ENCODE measurements around the gene TRIM33. TPM values are rescaled to one million over a fixed set of nuclear protein-coding genes. Genes with fewer than 3 reads are reported as not detected.

TRIM33 gene
- total RNA-seq, 2 experiments from 2014 or later: 43.8 to 45.6 TPM

- no peak for ATAC-seq (ENCODE audit: low read depth)
- H3K9me3 Mint-ChIP-seq: no peaks in the 10 kb centered on the region
These were observed 24.4 kb upstream of the TRIM33 start for GRCh38 chr1:114535401-114535800.

GRCh38 chr1:114531094-114531493, 20.1 kb upstream of the TRIM33 start:
- H3K4me1 Mint-ChIP-seq: peaks cover 4% of the 10 kb centered on the region
- ATAC-seq (ENCODE audit: low read depth) (no peak), DNase-seq (no peak)
- POLR2A ChIA-PET: no interaction called here
- H3K9me3 Mint-ChIP-seq: no peaks in the 10 kb centered on the region
- no peak overlapping the region for H3K27ac Mint-ChIP-seq
- no peaks in the 10 kb centered on the region for H3K27me3 Mint-ChIP-seq
- H3K4me3 Mint-ChIP-seq: no peak overlapping the region
- no peaks in the 10 kb centered on the region for H3K36me3 Mint-ChIP-seq

More at GRCh38 chr1:114535401-114535800, 24.4 kb upstream of the TRIM33 start:
- Mint-ChIP-seq H3K27me3 (peaks cover 2% of the 10 kb centered on the region), H3K4me3 (no peak overlapping the region), H3K4me1 (peaks cover 4% of the 10 kb centered on the region), H3K27ac (no peak overlapping the region), H3K36me3 (no peaks in the 10 kb centered on the region)
- DNase-seq: no peak
- POLR2A ChIA-PET: no interaction called here

GRCh38 chr1:114530224-114530623, 19.2 kb upstream of the TRIM33 start:
- Mint-ChIP-seq H3K4me1 (peaks cover 4% of the 10 kb centered on the region), H3K27ac (no peak overlapping the region), H3K9me3 (no peaks in the 10 kb centered on the region), H3K36me3 (no peaks in the 10 kb centered on the region), H3K4me3 (no peak overlapping the region), H3K27me3 (no peaks in the 10 kb centered on the region)
- no peak for ATAC-seq (ENCODE audit: low read depth)
- no peak for DNase-seq
- POLR2A ChIA-PET: no interaction called here

- H3K27ac Mint-ChIP-seq: no peak overlapping the region
- no peaks in the 10 kb centered on the region for H3K36me3 Mint-ChIP-seq
- POLR2A ChIA-PET: interaction anchor here (0.6 kb wide), 1 partner anchor 13 kb away, joined by 5 read pairs; no protein-coding TSS in a partner anchor
- peaks cover 3% of the 10 kb centered on the region for H3K4me1 Mint-ChIP-seq
- ATAC-seq (ENCODE audit: low read depth) (no peak), DNase-seq (no peak)
- no peak overlapping the region for H3K4me3 Mint-ChIP-seq
- no peaks in the 10 kb centered on the region for H3K9me3 Mint-ChIP-seq
- H3K27me3 Mint-ChIP-seq: peaks cover 6% of the 10 kb centered on the region
These were observed 13.9 kb upstream of the TRIM33 start for GRCh38 chr1:114524944-114525343.

GRCh38 chr1:114522264-114522575, 11.2 kb upstream of the TRIM33 start:
- H3K9me3 Mint-ChIP-seq: no peaks in the 10 kb centered on the region
- DNase-seq (no peak), ATAC-seq (ENCODE audit: low read depth) (no peak)
- no peak overlapping the region for H3K4me3 Mint-ChIP-seq
- H3K27me3 Mint-ChIP-seq: peaks cover 14% of the 10 kb centered on the region
- POLR2A ChIA-PET: no interaction called here
- peaks cover 1% of the 10 kb centered on the region for H3K36me3 Mint-ChIP-seq
- no peak overlapping the region for H3K27ac Mint-ChIP-seq
- H3K4me1 Mint-ChIP-seq: peaks cover 3% of the 10 kb centered on the region

- peaks cover 3% of the 10 kb centered on the region for H3K4me1 Mint-ChIP-seq
- H3K27me3 Mint-ChIP-seq: peaks cover 17% of the 10 kb centered on the region
- H3K4me3 Mint-ChIP-seq: no peak overlapping the region
- ATAC-seq (ENCODE audit: low read depth) (no peak), DNase-seq (no peak)
- H3K9me3 Mint-ChIP-seq: no peaks in the 10 kb centered on the region
- peaks cover 1% of the 10 kb centered on the region for H3K36me3 Mint-ChIP-seq
- POLR2A ChIA-PET: no interaction called here
- H3K27ac Mint-ChIP-seq: no peak overlapping the region
These were observed 10.6 kb upstream of the TRIM33 start for GRCh38 chr1:114521396-114522263.

- POLR2A ChIA-PET: no interaction called here
- H3K4me1 Mint-ChIP-seq: peaks cover 6% of the 10 kb centered on the region
- no peaks in the 10 kb centered on the region for H3K9me3 Mint-ChIP-seq
- DNase-seq: no peak
- ATAC-seq (ENCODE audit: low read depth): no peak
- H3K4me3 Mint-ChIP-seq: no peak overlapping the region
- peaks cover 17% of the 10 kb centered on the region for H3K27me3 Mint-ChIP-seq
- H3K36me3 Mint-ChIP-seq: peaks cover 3% of the 10 kb centered on the region
- H3K27ac Mint-ChIP-seq: no peak overlapping the region
These were observed 6.3 kb upstream of the TRIM33 start for GRCh38 chr1:114517348-114517747.

- Mint-ChIP-seq H3K4me1 (peaks cover 25% of the 10 kb centered on the region), H3K27me3 (peaks cover 3% of the 10 kb centered on the region), H3K9me3 (no peaks in the 10 kb centered on the region), H3K27ac (peak overlapping the region; percentile 94), H3K36me3 (peaks cover 11% of the 10 kb centered on the region), H3K4me3 (peak overlapping the region; percentile 95)
- POLR2A ChIA-PET: interaction anchor here (0.8 to 2.9 kb wide), 5 partner anchors 9 to 171 kb away, joined by 3 to 17 read pairs (median 8); partner anchors contain the start of gene BCAS2
- no peak for ATAC-seq (ENCODE audit: low read depth)
- no peak for DNase-seq
These were observed 1.7 kb upstream of the TRIM33 start for GRCh38 chr1:114512595-114513280.

GRCh38 chr1:114510274-114511031, 550 bp downstream of the TRIM33 start:
- POLR2A ChIA-PET: interaction anchor here (0.6 to 2.9 kb wide), 9 partner anchors 19 to 757 kb away, joined by 3 to 17 read pairs (median 4); no protein-coding TSS in a partner anchor
- DNase-seq: no peak
- peak; percentile 66 for ATAC-seq (ENCODE audit: low read depth)
- peaks cover 38% of the 10 kb centered on the region for H3K4me1 Mint-ChIP-seq
- H3K36me3 Mint-ChIP-seq: peaks cover 21% of the 10 kb centered on the region
- H3K27me3 Mint-ChIP-seq: no peaks in the 10 kb centered on the region
- H3K4me3 Mint-ChIP-seq: peak overlapping the region; percentile 99
- H3K27ac Mint-ChIP-seq: peak overlapping the region; percentile 84
- no peaks in the 10 kb centered on the region for H3K9me3 Mint-ChIP-seq

- peaks cover 28% of the 10 kb centered on the region for H3K36me3 Mint-ChIP-seq
- no peak for ATAC-seq (ENCODE audit: low read depth)
- peaks cover 44% of the 10 kb centered on the region for H3K4me1 Mint-ChIP-seq
- no peaks in the 10 kb centered on the region for H3K9me3 Mint-ChIP-seq
- H3K27ac Mint-ChIP-seq: peak overlapping the region; percentile 84
- H3K27me3 Mint-ChIP-seq: no peaks in the 10 kb centered on the region
- POLR2A ChIA-PET: interaction anchor here (0.6 to 2.9 kb wide), 6 partner anchors 42 to 579 kb away, joined by 3 to 17 read pairs (median 4); no protein-coding TSS in a partner anchor
- peak overlapping the region; percentile 99 for H3K4me3 Mint-ChIP-seq
- no peak for DNase-seq
These were observed 1.3 kb downstream of the TRIM33 start for GRCh38 chr1:114509596-114510273.

- no peaks in the 10 kb centered on the region for H3K9me3 Mint-ChIP-seq
- DNase-seq: no peak
- H3K27me3 Mint-ChIP-seq: no peaks in the 10 kb centered on the region
- POLR2A ChIA-PET: no interaction called here
- no peak overlapping the region for H3K27ac Mint-ChIP-seq
- H3K4me1 Mint-ChIP-seq: peaks cover 52% of the 10 kb centered on the region
- H3K36me3 Mint-ChIP-seq: peaks cover 37% of the 10 kb centered on the region
- H3K4me3 Mint-ChIP-seq: peak overlapping the region; percentile 99
- ATAC-seq (ENCODE audit: low read depth): no peak
These were observed 2.6 kb downstream of the TRIM33 start for GRCh38 chr1:114508386-114508898.

- DNase-seq: no peak
- H3K27me3 Mint-ChIP-seq: no peaks in the 10 kb centered on the region
- H3K36me3 Mint-ChIP-seq: peaks cover 37% of the 10 kb centered on the region
- no peak for ATAC-seq (ENCODE audit: low read depth)
- peaks cover 52% of the 10 kb centered on the region for H3K4me1 Mint-ChIP-seq
- no peak overlapping the region for H3K4me3 Mint-ChIP-seq
- POLR2A ChIA-PET: interaction anchor here (1.3 kb wide), 1 partner anchor 10 kb away, joined by 4 read pairs; no protein-coding TSS in a partner anchor
- H3K9me3 Mint-ChIP-seq: no peaks in the 10 kb centered on the region
- no peak overlapping the region for H3K27ac Mint-ChIP-seq
These were observed 3.5 kb downstream of the TRIM33 start for GRCh38 chr1:114507513-114507912.

Measured in activated naive CD8-positive, alpha-beta T cell treated with anti-CD3 and anti-CD28 coated beads, Interleukin-2, amount 10 ng/mL, durations not matched to agents 7 days and 5 days (primary cell).